Mesendoderm (in vitro differentiated cells): ENCODE results near the gene GALNT7.

ENCODE experiments used
- DNase-seq: peaks from one replicate; pipeline ENCODE4 v3.0.0; 2013
- H2AK5ac ChIP-seq: 2 replicates; pipeline ENCODE4 v1.6.1; 2013; ENCODE audit warnings: low read length, inconsistent platforms
- H2BK120ac ChIP-seq: 2 replicates; pipeline ENCODE4 v1.6.1; 2013; ENCODE audit warnings: low read depth, mild to moderate bottlenecking, low read length, moderate library complexity, mixed read lengths
- H2BK15ac ChIP-seq: replicated peaks from 2 replicates; pipeline ENCODE4 v1.6.1; 2013; ENCODE audit warnings: low read depth, mild to moderate bottlenecking, moderate library complexity
- H2BK5ac ChIP-seq: 2 replicates; pipeline ENCODE4 v1.6.1; 2013; ENCODE audit warnings: low read length, inconsistent platforms
- H3K18ac ChIP-seq: 2 replicates; pipeline ENCODE4 v1.6.1; 2013; ENCODE audit warnings: mild to moderate bottlenecking, low read length, mixed read lengths
- H3K23ac ChIP-seq: one replicate; pipeline ENCODE4 v1.6.1; 2013; ENCODE audit warnings: low read length
- H3K27ac ChIP-seq: 2 replicates; pipeline ENCODE4 v1.5.1; 2013; ENCODE audit warnings: low read depth, mild to moderate bottlenecking, inconsistent platforms, low read length, moderate library complexity
- H3K27me3 ChIP-seq: 2 replicates; pipeline ENCODE4 v1.6.1; 2013; ENCODE audit warnings: low read length, control low read depth, mild to moderate bottlenecking, inconsistent platforms; ENCODE audit not compliant: insufficient read depth, poor library complexity
- H3K36me3 ChIP-seq: 2 replicates; pipeline ENCODE4 v1.6.1; 2013; ENCODE audit warnings: low read length, inconsistent platforms; ENCODE audit not compliant: control insufficient read depth, insufficient read depth
- H3K4ac ChIP-seq: one replicate; pipeline ENCODE4 v1.6.1; 2013; ENCODE audit warnings: low read depth, mild to moderate bottlenecking, low read length, moderate library complexity
- H3K4me1 ChIP-seq: 2 replicates; pipeline ENCODE4 v1.6.1; 2013; ENCODE audit warnings: low read depth, low read length, inconsistent platforms; ENCODE audit not compliant: control insufficient read depth
- H3K4me2 ChIP-seq: 2 replicates; pipeline ENCODE4 v1.6.1; 2013; ENCODE audit warnings: low read length
- H3K4me3 ChIP-seq: 2 replicates; pipeline ENCODE4 v1.5.1; 2013; ENCODE audit warnings: mild to moderate bottlenecking, low read length
- H3K56ac ChIP-seq: one replicate; pipeline ENCODE4 v1.6.1; 2013; ENCODE audit warnings: low read length
- H3K79me1 ChIP-seq: 2 replicates; pipeline ENCODE4 v1.6.1; 2013; ENCODE audit warnings: low read length, inconsistent platforms
- H3K79me2 ChIP-seq: 2 replicates; pipeline ENCODE4 v1.6.1; 2013; ENCODE audit warnings: mild to moderate bottlenecking, low read length; ENCODE audit not compliant: control insufficient read depth, insufficient read depth
- H3K9ac ChIP-seq: 2 replicates; pipeline ENCODE4 v1.6.1; 2013; ENCODE audit warnings: low read length, inconsistent platforms
- H4K5ac ChIP-seq: one replicate; pipeline ENCODE4 v1.6.1; 2013; ENCODE audit warnings: low read length
- H4K8ac ChIP-seq: one replicate; pipeline ENCODE4 v1.6.1; 2013; ENCODE audit warnings: low read depth, mild to moderate bottlenecking, control low read depth, low read length, moderate library complexity
- WGBS: extraction: QIAGEN DNeasy Blood & Tissue Kit; methylation state at CpG from one replicate; pipeline ENCODE4 v1.1.7; 2013; ENCODE audit warnings: low lambda C conversion rate, missing lambda C conversion rate; ENCODE audit not compliant: insufficient coverage; ENCODE audit errors: extremely low coverage; 5-methylcytosine and 5-hydroxymethylcytosine counted together

Gene GALNT7

GRCh38 chr4:173269280-173269679, 100.7 kb downstream of the GALNT7 start:
- no peaks in the 10 kb centered on the region for H3K27me3 ChIP-seq
- no peaks in the 10 kb centered on the region for H3K36me3 ChIP-seq
- no peak overlapping the region for H3K23ac ChIP-seq
- peaks cover 2% of the 10 kb centered on the region for H3K79me1 ChIP-seq
- no peak overlapping the region for H3K4ac ChIP-seq
- H4K5ac ChIP-seq: no peak overlapping the region
- H3K27ac ChIP-seq: no peak overlapping the region
- H4K8ac ChIP-seq: no peak overlapping the region
- H2AK5ac ChIP-seq: no peak overlapping the region
- H3K18ac ChIP-seq: no peak overlapping the region
- no peak overlapping the region for H2BK120ac ChIP-seq
- peaks cover 6% of the 10 kb centered on the region for H3K79me2 ChIP-seq
- no peak overlapping the region for H3K4me3 ChIP-seq
- no peak overlapping the region for H2BK5ac ChIP-seq
- no peak overlapping the region for H3K4me2 ChIP-seq
- no peak overlapping the region for H2BK15ac ChIP-seq
- no peak for DNase-seq
- no peaks in the 10 kb centered on the region for H3K4me1 ChIP-seq
- WGBS: no CpG with 5 or more reads among the region's 3 CpGs
- no peak overlapping the region for H3K9ac ChIP-seq
- H3K56ac ChIP-seq: no peak overlapping the region

GRCh38 chr4:173270312-173271027, 101.9 kb downstream of the GALNT7 start:
- H2AK5ac ChIP-seq: no peak overlapping the region
- no peak overlapping the region for H3K27ac ChIP-seq
- peaks cover 6% of the 10 kb centered on the region for H3K79me1 ChIP-seq
- H4K8ac ChIP-seq: no peak overlapping the region
- no peak overlapping the region for H3K4ac ChIP-seq
- no peak overlapping the region for H4K5ac ChIP-seq
- H3K56ac ChIP-seq: no peak overlapping the region
- no peak overlapping the region for H3K18ac ChIP-seq
- WGBS: no CpG with 5 or more reads among the region's 4 CpGs
- H3K27me3 ChIP-seq: no peaks in the 10 kb centered on the region
- no peaks in the 10 kb centered on the region for H3K36me3 ChIP-seq
- no peaks in the 10 kb centered on the region for H3K4me1 ChIP-seq
- no peak overlapping the region for H3K4me2 ChIP-seq
- H3K9ac ChIP-seq: no peak overlapping the region
- no peak overlapping the region for H2BK5ac ChIP-seq
- H2BK120ac ChIP-seq: no peak overlapping the region
- peaks cover 4% of the 10 kb centered on the region for H3K79me2 ChIP-seq
- no peak overlapping the region for H2BK15ac ChIP-seq
- H3K23ac ChIP-seq: no peak overlapping the region
- no peak overlapping the region for H3K4me3 ChIP-seq
- DNase-seq: no peak

GRCh38 chr4:173272314-173272713, 103.7 kb downstream of the GALNT7 start:
- H3K36me3 ChIP-seq: no peaks in the 10 kb centered on the region
- no peak overlapping the region for H3K4me3 ChIP-seq
- 100% methylated on average over 2 of the region's 5 CpGs for WGBS
- H3K27me3 ChIP-seq: no peaks in the 10 kb centered on the region
- H2BK15ac ChIP-seq: no peak overlapping the region
- no peak overlapping the region for H3K27ac ChIP-seq
- H2BK5ac ChIP-seq: no peak overlapping the region
- no peak overlapping the region for H3K4ac ChIP-seq
- no peak overlapping the region for H2BK120ac ChIP-seq
- DNase-seq: no peak
- no peak overlapping the region for H2AK5ac ChIP-seq
- no peaks in the 10 kb centered on the region for H3K4me1 ChIP-seq
- H3K56ac ChIP-seq: no peak overlapping the region
- no peak overlapping the region for H4K8ac ChIP-seq
- peaks cover 4% of the 10 kb centered on the region for H3K79me2 ChIP-seq
- no peak overlapping the region for H4K5ac ChIP-seq
- peaks cover 7% of the 10 kb centered on the region for H3K79me1 ChIP-seq
- no peak overlapping the region for H3K23ac ChIP-seq
- H3K9ac ChIP-seq: no peak overlapping the region
- H3K18ac ChIP-seq: no peak overlapping the region
- no peak overlapping the region for H3K4me2 ChIP-seq

GRCh38 chr4:173272996-173273395, 104.4 kb downstream of the GALNT7 start:
- no peak overlapping the region for H2BK5ac ChIP-seq
- no peak overlapping the region for H4K8ac ChIP-seq
- no peak overlapping the region for H3K18ac ChIP-seq
- no peak overlapping the region for H3K23ac ChIP-seq
- H2BK120ac ChIP-seq: no peak overlapping the region
- H3K79me2 ChIP-seq: peaks cover 4% of the 10 kb centered on the region
- H3K9ac ChIP-seq: no peak overlapping the region
- WGBS: no CpG with 5 or more reads among the region's 1 CpG
- H3K79me1 ChIP-seq: peaks cover 7% of the 10 kb centered on the region
- no peaks in the 10 kb centered on the region for H3K4me1 ChIP-seq
- no peak overlapping the region for H4K5ac ChIP-seq
- no peak overlapping the region for H3K4me3 ChIP-seq
- H3K36me3 ChIP-seq: no peaks in the 10 kb centered on the region
- no peak overlapping the region for H3K56ac ChIP-seq
- H3K27ac ChIP-seq: no peak overlapping the region
- no peaks in the 10 kb centered on the region for H3K27me3 ChIP-seq
- DNase-seq: no peak
- H2BK15ac ChIP-seq: no peak overlapping the region
- no peak overlapping the region for H3K4me2 ChIP-seq
- no peak overlapping the region for H2AK5ac ChIP-seq
- no peak overlapping the region for H3K4ac ChIP-seq

GRCh38 chr4:173273941-173274340, 105.3 kb downstream of the GALNT7 start:
- no peak overlapping the region for H3K4ac ChIP-seq
- no peaks in the 10 kb centered on the region for H3K27me3 ChIP-seq
- no peak overlapping the region for H2AK5ac ChIP-seq
- no peak overlapping the region for H3K56ac ChIP-seq
- no peak overlapping the region for H3K23ac ChIP-seq
- no peak overlapping the region for H3K9ac ChIP-seq
- H3K27ac ChIP-seq: no peak overlapping the region
- H3K4me2 ChIP-seq: no peak overlapping the region
- no peak overlapping the region for H3K4me3 ChIP-seq
- peaks cover 5% of the 10 kb centered on the region for H3K79me1 ChIP-seq
- no peak overlapping the region for H2BK120ac ChIP-seq
- no peak overlapping the region for H4K8ac ChIP-seq
- H3K4me1 ChIP-seq: no peaks in the 10 kb centered on the region
- DNase-seq: no peak
- no peaks in the 10 kb centered on the region for H3K36me3 ChIP-seq
- H2BK15ac ChIP-seq: no peak overlapping the region
- H2BK5ac ChIP-seq: no peak overlapping the region
- H3K79me2 ChIP-seq: peaks cover 2% of the 10 kb centered on the region
- H3K18ac ChIP-seq: no peak overlapping the region
- H4K5ac ChIP-seq: no peak overlapping the region

- WGBS: no CpG with 5 or more reads among the region's 4 CpGs
- Histone ChIP-seq H3K4me3 (no peak overlapping the region), H3K23ac (no peak overlapping the region), H3K27ac (no peak overlapping the region), H3K4ac (no peak overlapping the region), H4K5ac (no peak overlapping the region), H3K36me3 (no peaks in the 10 kb centered on the region), H2BK120ac (no peak overlapping the region), H3K4me1 (no peaks in the 10 kb centered on the region), H4K8ac (no peak overlapping the region), H3K9ac (no peak overlapping the region), H2BK5ac (no peak overlapping the region), H3K4me2 (no peak overlapping the region), H3K79me1 (peaks cover 5% of the 10 kb centered on the region), H3K27me3 (no peaks in the 10 kb centered on the region), H3K18ac (no peak overlapping the region), H2BK15ac (no peak overlapping the region), H3K56ac (no peak overlapping the region), H2AK5ac (no peak overlapping the region), H3K79me2 (peaks cover 2% of the 10 kb centered on the region)
- DNase-seq: no peak
Observed at GRCh38 chr4:173274744-173275143, 106.1 kb downstream of the GALNT7 start.
